GM19328 (cell line): Measurements from ENCODE around the gene EI24.
A peak's percentile ranks its signal among the peaks of the same experiment; 100 is the strongest.

Source experiments
- ATAC-seq: cut with Tn5 transposase; IDR thresholded peaks from one replicate; pipeline ENCODE4 v1.9.1; 2021; ENCODE audit warnings: mild to moderate bottlenecking, moderate library complexity; ENCODE audit not compliant: unreplicated experiment

Gene EI24

GRCh38 chr11:125578783-125579182 lies 9.5 kb downstream of the EI24 start:
- no peak for ATAC-seq

GRCh38 chr11:125579811-125580210 lies 10.5 kb downstream of the EI24 start:
- no peak for ATAC-seq

DNA sequence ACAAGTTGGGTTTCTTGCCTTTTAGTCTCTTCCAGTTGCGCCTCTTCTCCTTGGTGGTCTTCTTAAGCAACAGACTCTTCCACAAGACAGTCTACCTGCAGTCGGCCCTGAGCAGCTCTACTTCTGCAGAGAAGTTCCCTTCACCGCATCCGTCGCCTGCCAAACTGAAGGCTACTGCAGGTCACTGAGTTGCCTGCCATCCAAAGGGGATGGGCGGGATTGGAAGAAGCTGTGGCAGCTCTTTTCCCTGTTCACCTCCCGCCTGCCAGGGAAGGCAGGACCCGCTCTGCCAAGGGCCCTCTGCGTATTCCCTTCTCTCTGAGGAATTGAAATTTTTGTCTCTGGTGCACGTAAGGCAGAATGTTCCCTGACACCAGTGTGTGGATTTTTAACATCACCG lies 14.2 kb downstream of the EI24 start:
- no peak for ATAC-seq

DNA sequence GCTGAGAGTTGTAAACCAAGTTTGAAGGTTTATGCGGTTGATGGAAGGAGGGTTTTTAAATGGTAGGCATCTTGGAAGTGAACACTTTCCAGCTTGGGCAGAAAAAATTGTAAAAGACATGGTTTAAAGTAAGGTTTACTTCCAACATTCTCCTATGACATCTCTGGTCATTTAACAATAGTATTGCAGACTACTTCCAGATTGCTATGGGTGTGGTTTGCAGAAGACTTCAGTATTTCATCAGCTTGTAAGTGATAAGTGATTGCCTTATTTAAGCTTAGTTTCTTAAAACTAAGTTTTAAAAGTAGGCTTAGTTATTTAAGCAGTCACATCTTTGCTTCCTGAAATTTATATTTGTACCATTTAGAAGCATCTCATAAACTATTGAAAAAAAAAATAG lies 16.2 kb downstream of the EI24 start:
- no peak for ATAC-seq

GRCh38 chr11:125586623-125587022 lies 17.3 kb downstream of the EI24 start:
- ATAC-seq = no peak

- no peak for ATAC-seq
These were observed 18.2 kb downstream of the EI24 start for GRCh38 chr11:125587480-125587879.

- no peak for ATAC-seq
These were observed 19.2 kb downstream of the EI24 start for GRCh38 chr11:125588505-125588904.

DNA sequence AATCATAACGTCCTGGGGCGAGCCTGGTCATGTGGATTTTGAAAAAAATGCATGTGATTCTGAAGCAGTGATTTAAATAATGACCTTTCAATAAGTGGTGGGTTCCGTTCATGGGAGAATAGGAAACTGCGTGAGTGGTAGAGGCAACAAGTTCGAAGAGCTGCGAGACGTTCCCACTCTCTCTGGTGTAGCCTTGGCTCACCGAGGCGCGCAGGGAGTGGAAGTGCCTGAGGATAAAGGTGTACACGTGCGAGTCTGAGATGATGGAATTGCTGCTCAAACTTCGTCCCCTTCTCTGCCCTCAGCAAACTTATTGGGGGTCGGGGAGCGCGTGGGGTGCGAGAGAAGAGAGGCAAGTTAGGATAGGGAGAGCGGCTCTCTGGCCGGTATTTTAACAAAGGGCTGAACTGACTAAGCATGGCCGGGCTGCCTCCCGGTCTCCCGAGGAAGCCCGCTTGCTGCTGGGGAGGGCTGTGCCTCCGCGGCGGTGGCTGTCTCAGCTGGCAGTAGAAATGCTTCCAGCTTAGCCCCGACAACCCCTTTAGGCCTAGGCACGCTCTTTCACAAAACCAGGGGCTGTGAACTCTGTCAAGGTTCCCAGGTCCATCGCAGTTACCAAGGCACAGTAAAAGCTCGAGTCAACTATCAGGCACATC lies 22.5 kb downstream of the EI24 start:
- ATAC-seq = peak; percentile 14

DNA sequence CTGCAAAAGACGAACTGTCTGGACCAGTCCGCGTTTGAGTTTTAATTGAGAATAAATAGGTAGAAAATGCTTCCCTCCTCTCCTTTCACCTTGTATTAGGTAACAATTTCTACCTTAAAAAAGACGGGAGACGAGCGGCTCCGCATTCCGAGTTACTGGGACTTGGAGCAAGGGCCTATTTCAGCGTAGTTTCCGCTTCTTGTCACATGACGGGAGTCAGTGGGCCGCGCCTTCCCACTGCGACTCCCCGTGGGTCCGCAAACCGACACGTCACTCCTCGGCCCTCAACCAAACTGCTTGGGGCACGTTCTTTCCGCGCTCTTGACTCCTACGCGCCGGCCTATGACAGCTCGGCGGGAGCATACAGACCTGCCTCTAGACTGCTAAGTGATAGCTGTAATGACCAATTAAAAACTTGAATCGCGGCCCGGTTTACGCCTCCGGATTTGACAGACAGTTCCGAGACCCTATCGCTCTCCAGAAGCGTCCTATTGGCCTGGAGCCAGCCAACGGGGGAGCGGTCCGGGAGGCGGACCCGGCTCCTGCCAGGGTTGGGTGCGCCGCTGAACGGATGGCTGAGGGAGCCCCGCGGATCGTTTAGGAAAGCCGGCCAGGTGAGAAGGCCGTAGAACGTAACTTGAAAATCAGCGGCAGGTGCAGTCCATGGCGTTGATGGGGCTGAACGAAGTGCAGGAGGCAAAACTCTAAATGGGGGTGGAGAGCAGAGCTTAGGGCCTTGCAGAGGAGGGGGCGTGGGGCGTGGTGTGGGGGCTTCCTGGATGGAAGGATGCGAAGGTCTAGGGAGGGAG lies 23.2 kb downstream of the EI24 start, which contains the start of gene STT3A:
Gene STT3A (plus strand): TSS at position 548 of the 809 bp plus-strand sequence. CDS start 3,064 bp downstream, outside the sequence.
- ATAC-seq = peak; percentile 97

DNA sequence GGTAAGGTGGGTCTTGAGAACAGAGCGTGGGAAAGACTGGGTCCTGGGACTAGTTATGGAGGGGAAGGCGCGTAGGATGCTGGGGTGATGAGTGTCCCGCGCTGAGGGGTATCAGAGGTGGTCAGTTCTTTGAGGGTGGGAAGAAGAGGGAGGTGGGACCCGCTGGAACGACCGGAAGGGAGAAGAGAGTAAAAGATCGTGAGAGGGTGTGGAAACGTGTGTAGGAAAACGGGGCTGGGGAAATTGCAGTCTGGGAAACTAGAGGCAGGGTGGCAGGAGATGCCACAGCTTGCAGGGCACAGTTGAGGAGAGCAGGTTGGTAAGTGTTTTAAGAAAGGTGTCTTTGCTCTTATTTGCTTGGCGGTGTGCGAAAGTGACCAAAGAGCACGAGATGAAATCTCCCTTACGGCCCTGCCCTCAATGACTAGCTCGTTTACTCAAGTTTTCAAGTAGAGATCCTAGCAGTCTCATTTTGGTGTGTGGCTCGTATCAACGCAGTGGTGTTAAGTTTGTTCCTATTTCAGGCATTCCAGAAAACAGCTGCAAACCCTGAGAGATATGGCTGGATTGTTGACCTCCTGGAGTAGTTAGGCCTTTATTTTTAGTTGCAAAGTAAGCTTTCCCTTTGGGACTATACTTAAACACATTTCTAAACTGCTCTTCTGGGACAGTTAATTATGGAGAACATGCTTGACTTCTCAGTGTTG lies 24.0 kb downstream of the EI24 start:
- no peak for ATAC-seq

DNA sequence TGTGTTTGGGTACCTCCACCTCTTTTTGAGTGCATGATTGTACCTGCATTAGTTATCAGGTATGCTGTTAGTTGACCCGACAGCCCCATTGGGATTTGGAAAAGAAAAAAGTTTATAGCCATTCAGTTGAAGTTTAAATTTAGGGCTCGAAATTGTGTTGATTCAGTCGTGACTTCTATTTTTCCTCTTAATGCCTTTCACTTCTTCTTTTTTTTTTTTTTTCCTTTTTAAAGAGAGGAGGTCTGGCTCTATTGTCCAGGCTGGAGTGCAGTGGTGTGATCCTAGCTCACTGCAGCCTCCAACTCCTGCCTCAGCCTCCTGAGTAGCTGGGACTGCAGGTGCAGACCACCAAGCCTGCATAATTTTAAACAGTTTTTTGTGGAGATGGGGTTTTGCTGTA lies 25.7 kb downstream of the EI24 start:
- no peak for ATAC-seq

GRCh38 chr11:125600663-125601062 lies 31.4 kb downstream of the EI24 start:
- ATAC-seq = no peak

DNA sequence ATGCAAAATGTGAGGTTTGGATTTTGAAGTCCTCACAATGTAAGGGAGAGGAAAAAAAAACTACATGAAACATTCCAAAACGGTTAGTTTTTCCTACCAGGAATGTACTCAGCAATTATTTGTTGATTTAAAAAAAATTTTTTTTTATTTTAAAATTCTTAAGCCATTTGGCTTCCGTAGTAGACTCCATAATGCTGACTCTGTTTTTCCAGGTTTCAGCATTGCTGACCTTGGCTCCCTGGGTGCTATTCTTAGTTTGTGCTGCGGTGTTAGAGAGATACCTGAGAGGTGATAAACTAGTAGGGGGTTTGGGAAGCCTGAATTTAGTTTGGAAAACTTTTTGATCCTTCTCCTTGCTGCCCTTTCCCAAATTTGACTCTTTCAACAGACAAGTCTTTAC lies 33.9 kb downstream of the EI24 start:
- ATAC-seq = no peak

GRCh38 chr11:125605417-125605816 lies 36.1 kb downstream of the EI24 start:
- ATAC-seq = no peak

- ATAC-seq = no peak
These were observed 40.3 kb downstream of the EI24 start for GRCh38 chr11:125609545-125609944.

GRCh38 chr11:125618383-125618782 lies 49.1 kb downstream of the EI24 start:
- no peak for ATAC-seq

GRCh38 chr11:125621995-125622394 lies 52.7 kb downstream of the EI24 start:
- no peak for ATAC-seq

GRCh38 chr11:125623064-125623463 lies 53.8 kb downstream of the EI24 start:
- ATAC-seq = no peak

DNA sequence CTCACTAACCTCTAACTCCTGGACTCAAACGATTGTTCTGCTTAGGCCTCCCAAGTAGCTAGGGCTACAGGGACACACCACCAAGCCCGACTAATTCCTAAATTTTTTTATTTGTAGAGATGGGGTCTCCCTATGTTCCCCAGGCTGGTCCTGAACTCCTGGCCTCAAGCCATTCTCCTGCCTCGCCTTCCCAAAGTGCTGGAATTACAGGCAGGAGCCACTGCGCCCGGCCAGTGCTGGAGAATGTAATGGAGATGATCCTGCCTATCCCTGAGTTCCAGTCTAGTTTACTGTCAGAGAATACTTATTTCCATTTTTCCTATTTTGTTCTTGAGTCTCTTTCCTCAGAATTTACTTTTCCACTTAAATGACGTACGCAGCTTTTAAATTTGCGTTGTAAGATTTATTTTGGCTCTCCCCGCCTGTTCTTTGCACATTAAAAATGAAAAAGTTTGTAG lies 55.5 kb downstream of the EI24 start, which contains the start of gene CHEK1:
Gene CHEK1 (plus strand): TSS at position 408 of the 458 bp plus-strand sequence. CDS start 1,606 bp downstream, outside the sequence.
- ATAC-seq = no peak

- ATAC-seq = no peak
These were observed 56.0 kb downstream of the EI24 start for GRCh38 chr11:125625225-125625629.

GRCh38 chr11:125625630-125626287 lies 56.5 kb downstream of the EI24 start:
- ATAC-seq = peak; percentile 84
